Natural killer cell (primary cell): ENCODE results near the gene AUTS2. TPM values are rescaled to one million over a fixed set of nuclear protein-coding genes. Genes with fewer than 3 reads are reported as not detected.

Experiments used
- ATAC-seq, 3 donors: fragments of 150-1000 bp in 2 of 3; fragments of 200-7000 bp in 1 of 3; cut with Tn5 transposase; 1 replicate in 1 of 3; 2 replicates in 2 of 3; pipeline ENCODE4 v1.10.0; 2021; ENCODE audit warnings: mild to moderate bottlenecking in 2 of 3, moderate library complexity in 2 of 3
- DNase-seq, 2 donors: peaks; one replicate each; pipeline versions ENCODE4 v3.0.0 to v3.0.0-alpha.2; 2013 to 2021; ENCODE audit warnings: mixed read lengths in 1 of 2
- H3K27ac ChIP-seq: one replicate; pipeline ENCODE4 v1.5.1; 2013; ENCODE audit warnings: mild to moderate bottlenecking, low read length
- H3K27me3 ChIP-seq: one replicate; pipeline ENCODE4 v1.6.1; 2013; ENCODE audit warnings: low read length; ENCODE audit not compliant: control insufficient read depth, insufficient read depth
- H3K36me3 ChIP-seq: one replicate; pipeline ENCODE4 v1.6.1; 2013; ENCODE audit warnings: low read length; ENCODE audit not compliant: control insufficient read depth, insufficient read depth
- H3K4me1 ChIP-seq: one replicate; pipeline ENCODE4 v1.6.1; 2013; ENCODE audit warnings: low read length; ENCODE audit not compliant: control insufficient read depth, insufficient read depth
- H3K4me3 ChIP-seq: one replicate; pipeline ENCODE4 v1.5.1; 2013; ENCODE audit warnings: low read length
- H3K9me3 ChIP-seq: one replicate; pipeline ENCODE4 v1.6.1; 2013; ENCODE audit warnings: low read length; ENCODE audit not compliant: control insufficient read depth, insufficient read depth
- H3K27ac Mint-ChIP-seq, 2 donors: one replicate each; pipeline ENCODE4 v1.8.0; 2022; ENCODE audit warnings: mild to moderate bottlenecking in 2 of 2, mixed read lengths in 2 of 2, moderate library complexity in 1 of 2
- H3K27me3 Mint-ChIP-seq, 2 donors: one replicate each; pipeline ENCODE4 v1.8.0; 2022; ENCODE audit warnings: low read depth in 2 of 2, mixed read lengths in 2 of 2
- H3K36me3 Mint-ChIP-seq: one replicate; pipeline ENCODE4 v1.8.0; 2022; ENCODE audit warnings: mixed read lengths
- H3K4me1 Mint-ChIP-seq, 2 donors: one replicate each; pipeline ENCODE4 v1.8.0; 2022; ENCODE audit warnings: mixed read lengths in 2 of 2
- H3K4me3 Mint-ChIP-seq: one replicate; pipeline ENCODE4 v1.8.0; 2022; ENCODE audit warnings: mild to moderate bottlenecking, moderate library complexity, mixed read lengths
- H3K9me3 Mint-ChIP-seq, 2 donors: one replicate each; pipeline ENCODE4 v1.8.0; 2022; ENCODE audit warnings: mixed read lengths in 2 of 2
- CTCF ChIP-seq: fragments of 200-600 bp; IDR thresholded peaks from one replicate; pipeline ENCODE4 v1.8.0; 2022; ENCODE audit warnings: antibody characterized with exemption
- WGBS: methylation state at CpG from one replicate; pipeline ENCODE4 v1.1.7; 2013; ENCODE audit warnings: missing lambda C conversion rate; ENCODE audit not compliant: insufficient coverage; 5-methylcytosine and 5-hydroxymethylcytosine counted together
- intact Hi-C: fragments of 100-400 bp; cut with micrococcal nuclease; formaldehyde crosslinking; loops from one replicate; pipeline ENCODE4 v1.14.2; 2022
- total RNA-seq, 4 donors: library from RNA; stranded (reverse); fragments of 120-200 nt in 1 of 4; gene quantifications; one replicate each; pipeline versions ENCODE4 v1.2.3 to v1.2.4, GENCODE V29; 2013 to 2022

The AUTS2 gene
- total RNA-seq, 3 donors from 2014 or later (not counting 1 experiment from before 2014, with no cell fraction given), result 147 to 197 (median 155) TPM

- peaks cover 17 to 20% of the 10 kb centered on the region in 2 donors for H3K4me1 Mint-ChIP-seq
- Histone ChIP-seq H3K4me3 (no peak overlapping the region), H3K9me3 (no peaks in the 10 kb centered on the region), H3K27ac (peak overlapping the region; percentile 39), H3K27me3 (no peaks in the 10 kb centered on the region), H3K4me1 (no peaks in the 10 kb centered on the region), H3K36me3 (peaks cover 62% of the 10 kb centered on the region)
- H3K27ac Mint-ChIP-seq, result peak overlapping the region; percentile 75 to 77
- intact Hi-C loops, result no loop called here
- TF ChIP-seq CTCF, result no peak
- ATAC-seq (peak in 1 of 3 donors; percentile 20), DNase-seq (peak in 1 of 2 donors; percentile 55)
- H3K9me3 Mint-ChIP-seq, result no peaks in the 10 kb centered on the region
- WGBS, result 89% methylated on average over 7 of the region's 7 CpGs
- peaks cover 18% of the 10 kb centered on the region for H3K36me3 Mint-ChIP-seq
- no peak overlapping the region for H3K4me3 Mint-ChIP-seq
- no peaks in the 10 kb centered on the region for H3K27me3 Mint-ChIP-seq
These were observed 1181.0 kb downstream of the AUTS2 start for GRCh38 chr7:70779321-70779720.

- Mint-ChIP-seq H3K27ac (peak overlapping the region in 1 of 2 donors; percentile 47), H3K36me3 (peaks cover 11% of the 10 kb centered on the region)
- WGBS, result 97% methylated on average over 11 of the region's 11 CpGs
These were observed 1183.6 kb downstream of the AUTS2 start for GRCh38 chr7:70781922-70782311.

GRCh38 chr7:70782796-70783195, 1184.5 kb downstream of the AUTS2 start:
- ATAC-seq (no peak), DNase-seq (no peak)
- no peaks in the 10 kb centered on the region for H3K9me3 Mint-ChIP-seq
- peak overlapping the region; percentile 8 to 47 for H3K27ac Mint-ChIP-seq
- H3K36me3 Mint-ChIP-seq, result peaks cover 20% of the 10 kb centered on the region
- Histone ChIP-seq H3K36me3 (peaks cover 71% of the 10 kb centered on the region), H3K27me3 (no peaks in the 10 kb centered on the region), H3K4me3 (no peak overlapping the region), H3K27ac (no peak overlapping the region), H3K4me1 (no peaks in the 10 kb centered on the region), H3K9me3 (no peaks in the 10 kb centered on the region)
- TF ChIP-seq CTCF, result no peak
- intact Hi-C loops, result no loop called here
- peaks cover 0 to 10% of the 10 kb centered on the region in 2 donors for H3K4me1 Mint-ChIP-seq
- 100% methylated on average over 1 of the region's 1 CpG for WGBS
- no peak overlapping the region for H3K4me3 Mint-ChIP-seq
- H3K27me3 Mint-ChIP-seq, result no peaks in the 10 kb centered on the region

More at GRCh38 chr7:70781922-70782311, 1183.6 kb downstream of the AUTS2 start:
- peaks cover 0 to 6% of the 10 kb centered on the region in 2 donors for H3K4me1 Mint-ChIP-seq
- DNase-seq (no peak), ATAC-seq (no peak)
- H3K4me1 ChIP-seq, result no peaks in the 10 kb centered on the region
- no peak for TF ChIP-seq CTCF
- no peak overlapping the region for H3K4me3 Mint-ChIP-seq
- no peaks in the 10 kb centered on the region for H3K9me3 ChIP-seq
- no peak overlapping the region for H3K27ac ChIP-seq
- no peak overlapping the region for H3K4me3 ChIP-seq
- intact Hi-C loops, result no loop called here
- H3K9me3 Mint-ChIP-seq, result no peaks in the 10 kb centered on the region
- H3K27me3 Mint-ChIP-seq, result no peaks in the 10 kb centered on the region
- H3K27me3 ChIP-seq, result no peaks in the 10 kb centered on the region
- H3K36me3 ChIP-seq, result peaks cover 71% of the 10 kb centered on the region

GRCh38 chr7:70785427-70785826, 1187.2 kb downstream of the AUTS2 start:
- Mint-ChIP-seq H3K27ac (no peak overlapping the region), H3K36me3 (peaks cover 35% of the 10 kb centered on the region), H3K4me3 (no peak overlapping the region), H3K9me3 (no peaks in the 10 kb centered on the region), H3K4me1 (peaks cover 0 to 15% of the 10 kb centered on the region in 2 donors), H3K27me3 (no peaks in the 10 kb centered on the region)
- Histone ChIP-seq H3K9me3 (no peaks in the 10 kb centered on the region), H3K4me1 (no peaks in the 10 kb centered on the region), H3K4me3 (no peak overlapping the region), H3K36me3 (peaks cover 68% of the 10 kb centered on the region), H3K27ac (no peak overlapping the region), H3K27me3 (no peaks in the 10 kb centered on the region)
- intact Hi-C loops, result no loop called here
- ATAC-seq (no peak), DNase-seq (no peak)
- no peak for TF ChIP-seq CTCF
- 98% methylated on average over 5 of the region's 5 CpGs for WGBS
